Activated naive CD4-positive, alpha-beta T cell (primary cell): ENCODE measurements around the gene SPAG16.

Experiments
- DNase-seq, 4 experiments: peaks; one replicate each; lab custom pipeline; 2025; lab: John Stamatoyannopoulos, UW

The SPAG16 gene

DNA sequence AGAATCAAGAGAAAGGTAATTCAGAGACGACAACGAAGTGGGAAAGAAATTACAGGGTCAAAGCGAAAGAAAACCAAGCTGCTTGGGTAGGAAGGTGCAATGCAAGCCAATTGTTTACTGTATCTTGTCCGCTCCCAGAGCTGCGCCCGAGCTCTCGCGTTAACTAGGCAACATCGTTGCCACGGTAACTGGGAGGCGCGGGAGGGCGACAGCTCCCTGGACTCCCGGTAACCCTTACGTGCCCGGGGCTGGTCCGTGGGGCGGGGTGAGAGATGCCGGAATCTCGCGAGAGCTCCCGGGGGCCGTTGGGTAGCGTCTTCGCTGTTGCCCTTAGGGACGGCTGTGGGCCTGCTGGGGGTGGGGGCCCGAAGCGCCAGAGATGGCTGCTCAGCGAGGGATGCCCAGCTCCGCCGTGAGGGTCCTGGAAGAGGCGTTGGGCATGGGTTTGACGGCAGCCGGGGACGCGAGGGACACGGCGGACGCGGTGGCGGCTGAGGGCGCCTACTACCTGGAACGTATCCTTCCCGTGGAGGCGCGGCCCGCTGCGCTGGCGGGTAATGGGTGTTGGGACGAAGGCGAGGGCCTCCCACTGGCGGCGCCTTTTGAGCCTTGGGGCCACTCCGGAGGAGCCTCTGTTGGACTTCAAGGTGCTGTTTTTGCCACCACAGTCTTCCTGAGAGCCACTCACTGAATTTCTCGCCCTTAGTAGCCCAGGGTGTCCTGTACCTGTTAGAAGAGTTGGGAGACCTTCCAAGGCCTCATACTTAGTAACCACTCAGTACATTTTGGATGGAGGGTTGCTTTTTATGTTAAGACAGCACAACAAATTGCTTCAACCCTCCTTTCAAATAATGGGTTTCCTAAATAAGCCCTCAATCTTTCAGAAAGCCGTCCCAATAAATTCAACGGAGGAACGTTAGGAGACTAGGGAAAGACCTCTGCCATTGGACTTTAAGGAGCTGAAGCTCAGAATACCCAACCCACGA, at the start of gene SPAG16:
TSS of gene SPAG16 (plus strand) at position 360 of the 986 bp plus-strand sequence.
- peak; percentile 79 to 92 (median 85) for DNase-seq

- no peak for DNase-seq
Measured at GRCh38 chr2:213234641-213235040, 49.6 kb upstream of the SPAG16 start.

- DNase-seq, result no peak
Measured at GRCh38 chr2:213235741-213236140, 48.5 kb upstream of the SPAG16 start.

DNA sequence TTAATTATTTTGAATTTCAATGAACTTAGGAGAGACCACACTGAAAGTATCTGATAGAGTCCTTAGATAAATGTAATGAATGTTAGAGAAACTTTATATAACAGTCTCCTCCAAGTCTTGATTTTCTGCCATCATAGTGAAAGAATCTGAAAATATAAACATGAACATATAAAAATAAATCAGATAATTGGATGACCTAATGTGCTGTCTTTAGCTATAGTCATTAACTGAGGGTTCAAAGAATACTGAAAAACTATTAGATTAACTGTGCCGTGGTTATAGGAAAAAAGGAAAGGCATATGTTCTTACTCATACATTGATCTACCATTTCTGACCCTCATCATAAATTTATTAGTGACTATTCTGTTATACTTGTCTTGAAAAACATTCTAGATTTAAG, 47.0 kb upstream of the SPAG16 start:
- DNase-seq, result no peak

- DNase-seq, result no peak
Measured at GRCh38 chr2:213237787-213238186, 46.5 kb upstream of the SPAG16 start.

GRCh38 chr2:213238753-213239495, 45.3 kb upstream of the SPAG16 start:
- DNase-seq, result no peak

GRCh38 chr2:213241817-213242216, 42.4 kb upstream of the SPAG16 start:
- DNase-seq, result no peak

- no peak for DNase-seq
Measured at GRCh38 chr2:213242653-213243052, 41.6 kb upstream of the SPAG16 start.

- DNase-seq, result no peak
Measured at GRCh38 chr2:213243189-213244044, 40.8 kb upstream of the SPAG16 start.

DNA sequence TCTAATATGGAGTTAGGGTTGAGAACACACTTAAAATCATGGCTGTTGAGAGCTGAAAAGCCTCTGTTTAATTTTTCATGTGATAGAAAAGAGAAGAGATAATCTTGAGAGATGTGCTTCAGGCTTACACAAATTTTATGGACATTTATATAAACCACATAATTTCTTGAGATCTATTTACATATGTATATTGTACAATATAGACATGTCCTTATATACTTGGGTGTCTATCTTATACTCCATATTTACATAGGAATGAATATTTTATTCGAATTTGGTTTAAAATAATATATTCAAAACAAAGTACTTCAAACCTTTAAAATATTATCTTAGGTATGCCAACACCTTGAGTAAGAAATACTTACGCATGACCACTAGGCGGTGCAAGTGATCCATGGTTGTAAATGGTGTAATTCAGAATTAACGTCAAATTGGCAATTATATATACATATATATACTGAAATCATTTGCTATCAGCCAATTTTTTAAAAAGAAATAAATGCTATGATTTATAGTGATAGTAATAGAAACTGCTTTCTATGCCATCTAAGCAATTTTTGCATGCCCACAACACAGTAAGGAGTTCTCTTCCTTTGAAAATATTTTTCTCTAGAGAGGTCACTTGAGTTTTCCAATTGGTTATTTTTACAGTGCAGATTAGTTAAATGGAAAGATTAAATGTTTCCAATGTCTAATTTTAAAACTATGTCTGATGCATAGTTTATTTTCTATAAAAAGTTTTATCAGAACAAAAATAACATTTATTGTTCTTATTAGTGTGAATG, 37.6 kb upstream of the SPAG16 start:
- peak in 2 of 4 experiments; percentile 1 to 30 for DNase-seq

DNA sequence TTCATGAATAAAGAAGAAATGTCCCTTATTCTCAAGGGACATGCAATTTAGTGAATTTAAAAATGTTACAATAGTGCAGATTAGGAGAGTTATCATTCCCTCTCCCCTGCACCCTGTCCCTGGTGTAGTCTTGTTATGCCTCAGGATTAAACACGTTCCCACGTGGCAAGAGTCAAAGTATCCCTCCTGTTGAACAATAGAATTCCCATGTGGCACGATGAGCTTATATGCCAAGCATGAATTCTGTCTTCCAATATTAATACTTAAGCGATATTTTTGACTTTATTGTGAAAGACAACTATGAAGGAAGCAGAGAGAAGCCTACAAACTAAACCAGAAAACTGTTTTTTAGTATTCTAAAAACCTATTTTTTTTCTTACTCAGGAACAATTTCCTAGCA, 36.7 kb upstream of the SPAG16 start:
- no peak for DNase-seq

GRCh38 chr2:213248637-213249036, 35.6 kb upstream of the SPAG16 start:
- no peak for DNase-seq

GRCh38 chr2:213249502-213249901, 34.8 kb upstream of the SPAG16 start:
- no peak for DNase-seq

DNA sequence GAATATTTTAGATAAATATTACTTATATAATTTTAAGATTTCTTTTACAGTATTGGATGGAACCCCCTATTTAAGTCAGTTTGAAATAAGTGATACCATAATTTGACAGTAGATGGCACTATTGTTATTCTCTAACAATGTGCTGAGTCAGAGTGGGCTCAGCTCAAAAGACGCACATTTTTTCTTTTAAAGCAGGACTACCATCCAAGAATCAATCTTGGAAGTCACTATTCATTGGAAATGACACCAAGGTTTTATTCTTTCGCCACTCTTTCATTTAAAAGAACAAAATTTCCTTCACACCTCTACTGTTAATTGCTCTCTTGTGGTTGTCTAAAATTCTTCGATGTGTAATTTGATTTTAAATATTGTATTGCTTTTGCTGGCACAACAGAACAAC, 32.6 kb upstream of the SPAG16 start:
- DNase-seq, result no peak

GRCh38 chr2:213252206-213252605, 32.1 kb upstream of the SPAG16 start:
- no peak for DNase-seq

- DNase-seq, result no peak
Measured at GRCh38 chr2:213253162-213253561, 31.1 kb upstream of the SPAG16 start.

GRCh38 chr2:213259266-213259665, 25.0 kb upstream of the SPAG16 start:
- no peak for DNase-seq

GRCh38 chr2:213261237-213261636, 23.0 kb upstream of the SPAG16 start:
- no peak for DNase-seq

- no peak for DNase-seq
Measured at GRCh38 chr2:213261715-213262114, 22.5 kb upstream of the SPAG16 start.

GRCh38 chr2:213265679-213266078, 18.6 kb upstream of the SPAG16 start:
- no peak for DNase-seq

- no peak for DNase-seq
Measured at GRCh38 chr2:213266421-213266820, 17.8 kb upstream of the SPAG16 start.
